Heart right ventricle (tissue), 16 donors: Measurements from ENCODE around the gene TMC8. TPM values are rescaled to one million over a fixed set of nuclear protein-coding genes. Genes with fewer than 3 reads are reported as not detected.

ENCODE experiments used
- ATAC-seq, 8 donors: fragments of 200-7000 bp; cut with Tn5 transposase; one replicate each; pipeline ENCODE4 v1.9.1; 2020; ENCODE audit warnings: mild to moderate bottlenecking in 8 of 8, moderate library complexity in 8 of 8, moderate number of reproducible peaks in 1 of 8
- DNase-seq, 2 donors: peaks; one replicate each; pipeline ENCODE4 v3.0.0-alpha.2; 2020
- H3K27ac ChIP-seq, 10 donors: fragments of 200-600 bp; sonication (generic) in 2 of 10; one replicate each; pipeline versions ENCODE4 v1.5.0 to v1.8.0; 2020 to 2022; ENCODE audit warnings: mild to moderate bottlenecking in 3 of 10
- H3K27me3 ChIP-seq, 7 donors: fragments of 200-600 bp; one replicate each; pipeline ENCODE4 v1.8.0; 2021 to 2022; ENCODE audit warnings: mild to moderate bottlenecking in 2 of 7
- H3K36me3 ChIP-seq, 9 donors: fragments of 200-600 bp; sonication (generic) in 1 of 9; one replicate each; pipeline versions ENCODE4 v1.5.0 to v1.8.0; 2020 to 2022; ENCODE audit warnings: mild to moderate bottlenecking in 2 of 9
- H3K4me1 ChIP-seq, 9 donors: fragments of 200-600 bp; sonication (generic) in 1 of 9; one replicate each; pipeline versions ENCODE4 v1.5.0 to v1.8.0; 2020 to 2022; ENCODE audit warnings: mild to moderate bottlenecking in 4 of 9
- H3K4me3 ChIP-seq, 10 donors: fragments of 200-600 bp; sonication (generic) in 2 of 10; one replicate each; pipeline versions ENCODE4 v1.5.0 to v1.8.0; 2020 to 2022; ENCODE audit warnings: mild to moderate bottlenecking in 7 of 10, moderate library complexity in 2 of 10
- H3K9me3 ChIP-seq, 11 donors: fragments of 200-600 bp in 10 of 11; sonication (generic) in 2 of 11; one replicate each; pipeline versions ENCODE4 v1.5.0 to v1.8.0; 2013 to 2022; ENCODE audit warnings: mild to moderate bottlenecking in 2 of 11, control low read depth in 1 of 11, moderate library complexity in 1 of 11
- CTCF ChIP-seq, 9 donors: fragments of 200-600 bp; sonication (generic) in 2 of 9; IDR thresholded peaks; one replicate each; pipeline versions ENCODE4 v1.5.0 to v1.8.0; 2021 to 2022; ENCODE audit warnings: antibody characterized with exemption in 9 of 9, mild to moderate bottlenecking in 5 of 9, moderate library complexity in 1 of 9
- WGBS, 2 donors: extraction: QIAGEN DNeasy Blood & Tissue Kit; methylation state at CpG; one replicate each; pipeline ENCODE4 v1.1.7; 2013; ENCODE audit warnings: inconsistent platforms in 1 of 2; 5-methylcytosine and 5-hydroxymethylcytosine counted together
- intact Hi-C, 10 donors: fragments of 100-400 bp; cut with DNase I; formaldehyde crosslinking; loops; one replicate each; pipeline versions ENCODE4 v1.11.1 to v1.14.2; 2022
- polyA plus RNA-seq, 2 donors: library from polyadenylated mRNA; stranded (reverse); fragments of 200-250 nt; gene quantifications; one replicate each; pipeline ENCODE4 v1.2.3, GENCODE V29; 2013
- total RNA-seq, 10 donors: library from RNA; stranded (reverse); fragmentation: NEBNext Ultra II Directional in 3 of 10; extraction: Animal tissue kit (Norgen Biotek cat#: 25700) in 3 of 10; gene quantifications; one replicate each; pipeline versions ENCODE4 v1.2.1 to v1.2.4, GENCODE V29; 2021 to 2023
- donor health status: Arrhythmogenic right ventricular cardiomyopathy.
- donor health status: ischemic (EF 13 %, LVEDD 7.1; RV severe dilation, severe dysfunction).
- donor health status: healthy with polysubstance abuse.
- donor health status: DM: no; HTN: yes; CAD: no.
- donor health status: DM: no; HTN: no; CAD: no.
- donor health status: ischemic (EF 25% LVEDD 6.9; RV normal size, moderate dysfunction).
- donor health status: ischemic (EF 25% LVEDD 5.7; RV mildly dilated, moderate dysfunction).
- donor health status: healthy.
- donor health status: DM: yes; HTN: yes; CAD: no.
- donor health status: Ischemic cardiomyopathy.
- donor health status: ischemic (EF 35%, LVEDD 5.7; RV mildly dilated, moderate dysfunction).
- donor health status: nonischemic (EF 11% LVEDD 7.7; RV severe dilation, severe dysfunction).
- donor health status: DM: yes; HTN: yes; CAD: no.
- donor health status: PGD.
- donor health status: ischemic (EF 29% LVEDD 5.4; RV normal size, mild dysfunction).
- donor health status: nonischemic (EF 23%, LVEDD 6.1; RV moderate dilation, normal function).

Gene TMC8
- total and polyA plus RNA-seq, 12 donors, result 0.85 to 11.2 (median 2.1) TPM

- ATAC-seq (peak in 7 of 8 donors; percentile 1 to 24 (median 1)), DNase-seq (no peak)
- 62 to 63% methylated on average over 28 of the region's 28 CpGs for WGBS, 2 donors
- Histone ChIP-seq H3K4me3 (peak overlapping the region in 2 of 10 donors; percentile 11 to 25), H3K4me1 (peaks cover 37 to 83% (median 59%) of the 10 kb centered on the region in 9 donors), H3K27me3 (no peaks in the 10 kb centered on the region), H3K36me3 (peaks cover 0 to 49% (median 10%) of the 10 kb centered on the region in 9 donors), H3K9me3 (no peaks in the 10 kb centered on the region), H3K27ac (peak overlapping the region; percentile 80 to 94 (median 88))
- TF ChIP-seq CTCF (IDR thresholded peaks at IDR 0.05), result peak in 1 of 9 donors; percentile 4
- intact Hi-C loops, result loop anchor here in 8 of 10 donors (1.0 to 10.0 kb wide), 6 partner anchors 33 to 150 kb away; partner anchors contain the start of gene TMC6 (in 5 of the 8)
These were observed 44.5 kb downstream of the TMC8 start for GRCh38 chr17:78174870-78175642.

- ATAC-seq, result no peak
- Histone ChIP-seq H3K27ac (peak overlapping the region; percentile 80 to 94 (median 88)), H3K4me3 (no peak overlapping the region), H3K36me3 (peaks cover 0 to 50% (median 10%) of the 10 kb centered on the region in 9 donors), H3K9me3 (no peaks in the 10 kb centered on the region), H3K4me1 (peaks cover 37 to 85% (median 61%) of the 10 kb centered on the region in 9 donors), H3K27me3 (no peaks in the 10 kb centered on the region)
- no peak for DNase-seq
- WGBS, 2 donors, result 63 to 67% methylated on average over 14 of the region's 14 CpGs
- no peak for TF ChIP-seq CTCF (IDR thresholded peaks at IDR 0.05)
- intact Hi-C loops, result loop anchor here in 6 of 10 donors (2.0 to 10.0 kb wide), 5 partner anchors 33 to 151 kb away; partner anchors contain the start of gene TMC6 (in 2 of the 6)
These were observed 45.0 kb downstream of the TMC8 start for GRCh38 chr17:78175643-78175981.

GRCh38 chr17:78176548-78177025 lies 46.0 kb downstream of the TMC8 start:
- DNase-seq (peak; percentile 68 to 79), ATAC-seq (peak in 7 of 8 donors; percentile 15 to 52 (median 36))
- 18 to 21% methylated on average over 14 of the region's 14 CpGs for WGBS, 2 donors
- intact Hi-C loops, result loop anchor here in 8 of 10 donors (1.0 to 10.0 kb wide), 7 partner anchors 34 to 152 kb away; partner anchors contain the start of gene TMC6 (in 2 of the 8)
- Histone ChIP-seq H3K4me3 (no peak overlapping the region), H3K9me3 (no peaks in the 10 kb centered on the region), H3K27me3 (no peaks in the 10 kb centered on the region), H3K36me3 (peaks cover 0 to 40% (median 3%) of the 10 kb centered on the region in 9 donors), H3K4me1 (peaks cover 37 to 78% (median 59%) of the 10 kb centered on the region in 9 donors), H3K27ac (peak overlapping the region in 4 of 10 donors; percentile 31 to 94 (median 88))
- peak in 8 of 9 donors; percentile 83 to 95 (median 92) for TF ChIP-seq CTCF (IDR thresholded peaks at IDR 0.05)

GRCh38 chr17:78179372-78179771 lies 48.8 kb downstream of the TMC8 start:
- TF ChIP-seq CTCF (IDR thresholded peaks at IDR 0.05), result no peak
- ATAC-seq, result peak in 1 of 8 donors; percentile 36
- Histone ChIP-seq H3K4me1 (peaks cover 14 to 50% (median 31%) of the 10 kb centered on the region in 9 donors), H3K9me3 (no peaks in the 10 kb centered on the region), H3K27me3 (no peaks in the 10 kb centered on the region), H3K27ac (peak overlapping the region in 6 of 10 donors; percentile 5 to 78 (median 40)), H3K36me3 (peaks cover 0 to 24% (median 0%) of the 10 kb centered on the region in 9 donors), H3K4me3 (no peak overlapping the region)
- 91 to 97% methylated on average over 17 of the region's 17 CpGs for whole genome bisulfite sequencing, 2 donors
- no peak for DNase-seq
- intact Hi-C loops, result loop anchor here in 5 of 10 donors (5.0 to 10.0 kb wide), 4 partner anchors 37 to 155 kb away; partner anchors contain the start of gene TMC6 (in 2 of the 5)
